GM13976 (cell line): ENCODE measurements around the gene TBC1D5.

Experiments used
- DNase-seq: peaks from one replicate; pipeline ENCODE4 v3.0.0; 2012; ENCODE audit warnings: low spot score
- CTCF ChIP-seq: IDR thresholded peaks from 2 replicates; pipeline ENCODE4 v1.5.1; 2012; ENCODE audit warnings: borderline replicate concordance, mild to moderate bottlenecking; ENCODE audit not compliant: insufficient read depth; ENCODE audit errors: extremely low read depth, missing control alignments, control extremely low read depth
- in situ Hi-C: fragments of 300-500 bp; cut with MboI; formaldehyde crosslinking; loops from one replicate; pipeline ENCODE4 v1.12.0; 2022; ENCODE audit warnings: low sequenced_read_pairs, mixed read lengths, inconsistent platforms; ENCODE audit not compliant: unreplicated experiment

TBC1D5 gene

GRCh38 chr3:17747890-17748247 lies 5.4 kb upstream of the TBC1D5 start:
- in situ Hi-C loops: no loop called here
- no peak for DNase-seq
- TF ChIP-seq CTCF: no peak

- no peak for TF ChIP-seq CTCF
- in situ Hi-C loops: no loop called here
- DNase-seq: peak; percentile 72
These were observed 4.9 kb upstream of the TBC1D5 start for GRCh38 chr3:17747174-17747889.

- no peak for TF ChIP-seq CTCF
- in situ Hi-C loops: no loop called here
- DNase-seq: no peak
These were observed 3.5 kb upstream of the TBC1D5 start for GRCh38 chr3:17745894-17746293.

GRCh38 chr3:17745301-17745700 lies 2.9 kb upstream of the TBC1D5 start:
- DNase-seq: no peak
- TF ChIP-seq CTCF: no peak

GRCh38 chr3:17744693-17745092 lies 2.3 kb upstream of the TBC1D5 start:
- in situ Hi-C loops: no loop called here
- no peak for DNase-seq

More at GRCh38 chr3:17745301-17745700, 2.9 kb upstream of the TBC1D5 start:
- in situ Hi-C loops: no loop called here

GRCh38 chr3:17743658-17743995 lies 1.2 kb upstream of the TBC1D5 start:
- in situ Hi-C loops: no loop called here
- no peak for TF ChIP-seq CTCF
- no peak for DNase-seq

More at GRCh38 chr3:17744693-17745092, 2.3 kb upstream of the TBC1D5 start:
- no peak for TF ChIP-seq CTCF

- in situ Hi-C loops: no loop called here
- no peak for TF ChIP-seq CTCF
- no peak for DNase-seq
These were observed 638 bp upstream of the TBC1D5 start for GRCh38 chr3:17742880-17743657.
